ENCODE data around the gene ATP13A3.
"Not testable (repeated sequence)": the region's sequence is repeated elsewhere in the genome, so short reads cannot be mapped to it uniquely, and the experiment has no call there.

The ATP13A3 gene

DNA sequence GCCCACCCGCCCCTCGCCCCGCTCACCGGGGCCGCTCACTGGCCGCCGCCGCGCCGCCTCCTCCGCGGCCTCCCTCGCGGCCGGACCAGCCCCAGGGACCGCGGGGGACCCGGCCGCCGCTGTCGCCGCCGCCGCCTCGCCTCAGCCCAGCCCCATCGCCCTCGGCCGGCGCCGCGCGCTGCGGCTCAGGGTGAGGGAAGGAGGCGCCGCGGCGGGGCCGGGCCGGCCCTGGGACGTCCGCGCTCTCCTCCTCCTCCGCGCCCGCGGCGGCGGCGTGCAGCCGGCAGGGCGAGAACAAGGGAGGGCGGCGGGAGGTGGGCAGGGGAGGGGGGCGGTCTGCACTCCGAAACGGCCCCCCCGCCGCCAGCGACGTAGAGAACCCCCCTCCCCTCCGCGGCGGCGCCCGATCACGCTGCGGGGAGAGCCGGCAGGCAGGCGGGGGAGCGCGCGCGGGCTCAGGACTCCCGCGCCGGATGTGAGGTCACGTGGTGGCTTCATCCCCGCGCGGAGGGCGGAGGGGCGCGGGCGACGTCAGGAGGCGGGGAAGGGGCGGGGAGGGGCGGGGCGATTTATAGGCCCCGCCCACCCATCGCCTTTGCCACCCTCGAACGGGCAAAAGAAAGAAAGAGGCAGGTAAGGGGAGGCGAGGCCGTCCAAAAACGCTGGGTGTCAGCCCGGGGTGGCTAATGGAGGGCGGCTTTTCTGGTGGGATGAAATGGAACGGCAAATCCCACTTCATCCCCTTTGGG lies at the start of gene ATP13A3:
ATP13A3 (minus strand) TSS at position 463 of the 749 bp plus-strand sequence. CDS start 24,812 bp downstream, outside the sequence.
- DNase-seq: peak; percentile 81

DNA sequence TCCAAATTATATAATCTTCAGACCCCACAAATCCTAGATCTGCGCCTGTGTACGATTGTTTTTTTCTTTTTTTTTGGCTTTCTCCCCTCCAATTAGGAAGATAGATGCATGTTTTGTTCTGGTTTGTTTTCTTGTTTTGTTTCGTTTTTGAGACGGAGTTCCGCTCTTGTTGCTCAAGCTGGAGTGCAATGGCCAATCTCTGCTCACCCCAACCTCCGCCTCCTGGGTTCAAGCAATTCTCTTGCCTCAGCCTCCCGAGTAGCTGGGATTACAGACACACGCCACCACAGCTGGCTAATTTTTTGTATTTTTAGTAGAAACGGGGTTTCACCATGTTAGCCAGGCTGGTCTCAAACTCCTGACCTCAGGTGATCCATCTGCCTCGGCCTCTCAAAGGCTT lies 48.4 kb upstream of the ATP13A3 start:
- DNase-seq: not testable (repeated sequence)

DNA sequence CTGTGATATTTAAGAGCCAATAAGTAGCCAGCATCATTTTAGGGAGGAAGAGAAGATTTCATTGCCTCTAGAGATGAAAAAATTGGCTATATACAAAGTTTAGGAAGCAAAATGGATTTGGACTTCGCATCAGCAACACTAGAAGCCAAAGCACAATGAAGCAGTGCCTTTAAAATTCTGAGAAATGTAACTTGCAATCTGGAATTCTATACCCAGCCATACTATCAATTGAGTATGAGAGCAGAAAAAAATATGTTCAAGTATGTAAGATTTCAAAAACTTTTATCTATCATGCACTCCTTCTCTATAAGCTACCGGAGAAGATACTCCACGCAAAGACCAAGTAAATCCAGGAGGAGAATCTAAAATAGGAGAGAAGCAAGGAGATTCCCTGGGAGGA lies 47.4 kb upstream of the ATP13A3 start:
- no peak for DNase-seq

- DNase-seq: no peak
Observed at GRCh38 chr3:194532591-194532990, 45.8 kb upstream of the ATP13A3 start.

GRCh38 chr3:194527726-194528125 lies 40.9 kb upstream of the ATP13A3 start:
- DNase-seq: no peak

DNA sequence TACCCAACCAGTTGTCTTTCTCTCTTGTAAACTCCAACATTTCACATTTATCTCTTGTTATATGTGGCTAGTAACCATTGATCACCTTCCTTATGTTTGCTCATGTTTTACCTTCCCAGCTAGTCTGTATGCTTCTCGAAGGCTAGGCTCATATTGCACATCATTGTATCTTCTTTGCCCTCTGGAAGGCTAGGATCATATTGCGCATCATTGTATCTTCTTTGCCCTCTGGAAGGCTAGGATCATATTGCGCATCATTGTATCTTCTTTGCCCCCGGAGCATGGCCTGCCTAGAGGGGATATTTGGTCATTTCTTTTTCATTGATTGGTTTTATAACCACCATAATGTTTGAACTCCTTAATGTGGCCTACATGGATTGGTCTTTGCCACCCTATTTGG lies 39.4 kb upstream of the ATP13A3 start:
- DNase-seq: no peak

DNA sequence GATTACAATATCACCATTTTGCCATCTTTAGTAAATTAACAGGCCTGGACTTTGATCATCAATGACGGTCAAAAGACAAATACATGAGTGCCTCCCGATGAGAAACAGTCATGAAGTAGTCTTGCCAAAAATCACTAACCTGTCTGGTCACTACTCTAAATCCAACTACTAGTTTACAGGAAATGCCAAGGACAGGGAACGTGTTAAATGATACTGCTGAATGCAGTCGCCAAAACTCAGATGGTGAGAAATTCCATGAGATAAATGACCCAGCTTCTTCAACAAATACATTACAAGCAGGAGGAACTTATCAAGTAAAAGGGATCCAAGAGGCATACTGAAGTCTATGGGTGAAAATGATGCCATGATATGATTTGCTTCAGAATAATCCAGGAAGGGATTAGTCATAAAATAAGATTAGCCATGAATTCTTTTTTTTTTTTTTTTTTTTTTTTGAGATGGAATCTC lies 35.8 kb upstream of the ATP13A3 start:
- no peak for DNase-seq

DNA sequence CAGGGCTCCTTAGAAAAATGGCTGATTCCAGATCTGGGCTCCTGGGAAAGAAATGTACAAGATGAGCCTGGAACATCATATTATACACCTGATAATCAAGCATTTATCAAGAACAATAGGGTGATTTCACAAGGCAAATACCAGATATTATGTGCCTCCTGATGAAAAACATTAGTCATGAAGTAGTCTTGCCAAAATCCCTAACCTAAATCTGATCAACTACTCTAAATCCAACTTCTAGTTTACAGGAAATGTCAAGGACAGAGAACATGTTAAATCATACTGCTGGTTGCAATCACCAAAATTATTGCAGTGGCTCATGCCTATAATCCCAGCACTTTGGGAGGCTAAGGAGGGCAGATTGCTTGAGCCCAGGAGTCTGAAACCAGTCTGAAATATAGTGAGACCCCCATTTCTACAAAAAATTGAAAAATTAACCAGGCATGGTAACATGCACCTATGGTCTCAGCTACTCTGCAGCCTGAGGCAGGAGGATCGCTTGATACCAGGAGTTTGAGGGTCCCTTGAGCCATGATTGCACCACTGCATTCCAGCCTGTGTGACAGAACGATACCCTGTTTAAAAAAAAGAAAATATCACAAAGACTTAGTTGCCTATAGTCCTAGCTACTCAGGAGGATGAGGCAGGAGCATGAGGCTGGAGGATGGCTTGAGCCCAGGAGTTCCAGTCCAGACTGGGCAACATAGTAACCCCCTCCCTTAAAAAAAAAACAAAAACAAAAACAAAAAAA lies 34.9 kb upstream of the ATP13A3 start:
- no peak for DNase-seq

DNA sequence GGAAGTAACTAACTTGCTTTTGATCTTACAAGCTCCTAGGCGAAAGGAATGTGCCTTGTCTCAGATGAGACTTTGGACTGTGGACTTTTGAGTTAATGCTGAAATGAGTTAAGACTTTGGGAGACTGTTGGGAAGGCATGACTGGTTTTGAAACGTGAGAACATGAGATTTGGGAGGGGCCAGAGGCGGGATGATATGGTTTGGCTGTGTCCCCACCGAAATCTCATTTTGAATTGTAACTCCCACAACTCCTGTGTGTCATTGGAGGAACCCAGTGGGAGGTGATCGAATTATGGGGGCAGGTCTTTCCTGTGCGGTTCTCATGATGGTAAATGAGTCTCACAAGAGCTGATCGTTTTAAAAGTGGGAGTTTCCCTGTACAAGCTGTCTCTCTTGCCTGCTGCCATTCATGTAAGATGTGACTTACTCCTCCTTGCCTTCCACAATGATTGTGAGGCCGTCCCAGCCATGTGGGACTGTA lies 33.9 kb upstream of the ATP13A3 start:
- not testable (repeated sequence) for DNase-seq

DNA sequence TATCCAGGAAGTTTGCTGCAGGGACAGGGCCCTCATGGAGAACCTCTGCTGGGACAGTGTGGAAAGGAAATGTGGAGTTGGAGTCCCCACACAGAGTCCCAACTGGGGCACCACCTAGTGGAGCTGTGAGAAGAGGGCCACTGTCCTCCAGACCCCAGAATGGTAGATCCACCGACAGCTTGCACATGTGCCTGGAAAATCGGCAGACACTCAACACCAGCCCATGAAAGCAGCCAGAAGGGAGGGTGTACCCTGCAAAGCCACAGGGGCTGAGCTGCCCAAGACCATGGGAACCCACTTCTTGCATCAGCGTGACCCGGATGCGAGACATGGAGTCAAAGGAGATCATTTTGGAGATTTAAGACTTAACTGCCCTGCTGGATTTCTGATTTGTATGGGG lies 33.4 kb upstream of the ATP13A3 start:
- DNase-seq: peak; percentile 48

DNA sequence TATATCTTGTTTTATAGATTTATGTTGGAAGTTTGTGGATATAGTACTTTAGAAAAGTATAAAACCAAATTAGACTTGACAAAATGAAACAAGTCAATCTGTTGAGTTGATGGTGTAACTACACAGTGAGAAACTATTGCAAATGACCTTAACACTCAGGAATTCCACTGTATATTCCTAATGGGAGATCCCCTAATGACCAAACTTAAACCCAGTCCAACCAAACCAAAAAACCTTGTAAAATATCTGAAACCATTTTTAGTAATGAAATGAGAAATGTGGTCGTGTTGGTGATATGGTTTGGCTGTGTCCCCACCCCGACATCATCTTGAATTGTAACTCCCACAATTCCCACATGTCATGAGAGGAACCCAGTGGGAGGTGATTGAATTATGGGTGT lies 31.9 kb upstream of the ATP13A3 start:
- DNase-seq: no peak

- no peak for DNase-seq
Observed at GRCh38 chr3:194517333-194517732, 30.5 kb upstream of the ATP13A3 start.

GRCh38 chr3:194514626-194515025 lies 27.8 kb upstream of the ATP13A3 start:
- DNase-seq: no peak

- DNase-seq: no peak
Observed at GRCh38 chr3:194512895-194513601, 26.2 kb upstream of the ATP13A3 start.

GRCh38 chr3:194508491-194509453 lies 22.0 kb upstream of the ATP13A3 start:
- no peak for DNase-seq

- DNase-seq: no peak
Observed at GRCh38 chr3:194507571-194507970, 20.8 kb upstream of the ATP13A3 start.

GRCh38 chr3:194505791-194506415 lies 19.1 kb upstream of the ATP13A3 start:
- DNase-seq: no peak

GRCh38 chr3:194504861-194505260 lies 18.1 kb upstream of the ATP13A3 start:
- DNase-seq: no peak

DNA sequence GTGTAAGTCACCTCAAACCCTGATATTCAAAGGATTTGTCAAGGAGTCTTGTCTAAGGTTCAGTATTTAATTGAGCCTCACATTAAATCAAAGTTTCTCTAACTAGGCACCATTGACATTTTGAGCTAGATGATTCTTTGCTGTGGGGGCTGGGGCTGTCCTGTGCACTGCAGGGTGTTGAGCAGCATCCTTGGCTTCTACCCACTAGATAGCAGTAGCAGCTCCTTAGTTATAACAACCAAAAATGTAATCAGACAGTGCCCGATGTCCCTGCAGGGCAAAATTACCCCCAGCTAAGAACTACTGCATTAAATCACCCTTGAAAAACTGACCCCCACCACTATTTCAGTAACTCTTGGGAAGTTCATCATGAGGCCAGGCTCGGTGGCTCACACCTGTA lies 17.3 kb upstream of the ATP13A3 start:
- DNase-seq: no peak

DNA sequence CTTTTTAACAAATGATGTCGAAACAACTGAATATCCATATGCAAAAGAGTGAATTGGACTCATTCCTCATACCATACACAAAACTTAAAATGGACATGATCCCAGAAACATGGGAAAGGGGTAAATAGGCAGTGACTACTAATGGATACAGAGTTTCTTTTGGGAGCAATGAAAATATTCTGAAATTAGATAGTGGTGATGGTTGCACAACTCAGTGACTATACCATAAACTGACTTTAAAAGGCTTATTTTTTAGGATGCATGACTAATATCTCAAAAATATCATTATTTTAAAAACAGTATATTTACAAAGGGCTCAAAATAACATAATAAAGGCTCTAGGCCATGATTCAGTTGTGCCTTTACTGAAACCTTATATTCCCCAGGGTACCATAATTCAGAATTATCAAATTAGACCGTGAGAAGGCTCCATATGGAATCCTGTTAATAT lies 16.3 kb upstream of the ATP13A3 start:
- DNase-seq: peak; percentile 65

- no peak for DNase-seq
Observed at GRCh38 chr3:194500198-194500597, 13.4 kb upstream of the ATP13A3 start.

GRCh38 chr3:194499516-194499915 lies 12.7 kb upstream of the ATP13A3 start:
- DNase-seq: not testable (repeated sequence)
